ENCODE data around the gene TMEM272. TPM values are rescaled to one million over a fixed set of nuclear protein-coding genes. Genes with fewer than 3 reads are reported as not detected.

The TMEM272 gene
- total RNA-seq, 2 experiments from 2014 or later, result 0.23 to 0.29 TPM

GRCh38 chr13:51849145-51850101 is 4.4 kb upstream of the TMEM272 start:
- peak; percentile 54 for DNase-seq
- Mint-ChIP-seq H3K27me3 (ENCODE audit: low read depth) (peaks cover 10% of the 10 kb centered on the region), H3K27ac (no peak overlapping the region), H3K36me3 (ENCODE audit: low read depth) (no peaks in the 10 kb centered on the region), H3K9me3 (ENCODE audit: insufficient read depth) (no peaks in the 10 kb centered on the region), H3K4me3 (no peak overlapping the region), H3K4me1 (ENCODE audit: low read depth) (peaks cover 13% of the 10 kb centered on the region)
- ATAC-seq, result peak; percentile 77
- POLR2A ChIA-PET, result no interaction called here
- CTCF ChIA-PET, result interaction anchor here (0.7 to 2.8 kb wide), 18 partner anchors 10 to 172 kb away, joined by 3 to 34 read pairs (median 5); no protein-coding TSS in a partner anchor

- Mint-ChIP-seq H3K4me1 (ENCODE audit: low read depth) (peaks cover 13% of the 10 kb centered on the region), H3K4me3 (no peak overlapping the region), H3K9me3 (ENCODE audit: insufficient read depth) (no peaks in the 10 kb centered on the region), H3K27me3 (ENCODE audit: low read depth) (peaks cover 11% of the 10 kb centered on the region), H3K36me3 (ENCODE audit: low read depth) (no peaks in the 10 kb centered on the region), H3K27ac (no peak overlapping the region)
- ChIA-PET POLR2A (no interaction called here), CTCF (interaction anchor here (0.7 to 2.8 kb wide), 10 partner anchors 11 to 107 kb away, joined by 3 to 34 read pairs (median 5); no protein-coding TSS in a partner anchor)
- ATAC-seq (no peak), DNase-seq (no peak)
Measured at GRCh38 chr13:51848674-51849073, 3.7 kb upstream of the TMEM272 start.

GRCh38 chr13:51846756-51847155 is 1.8 kb upstream of the TMEM272 start:
- Mint-ChIP-seq H3K9me3 (ENCODE audit: insufficient read depth) (no peaks in the 10 kb centered on the region), H3K27me3 (ENCODE audit: low read depth) (peaks cover 14% of the 10 kb centered on the region), H3K36me3 (ENCODE audit: low read depth) (no peaks in the 10 kb centered on the region), H3K4me3 (no peak overlapping the region), H3K4me1 (ENCODE audit: low read depth) (peaks cover 13% of the 10 kb centered on the region), H3K27ac (no peak overlapping the region)
- ATAC-seq (no peak), DNase-seq (no peak)
- CTCF ChIA-PET, result interaction anchor here (1.0 to 3.1 kb wide), 3 partner anchors 18 to 32 kb away, joined by 3 to 25 read pairs (median 4); no protein-coding TSS in a partner anchor
- POLR2A ChIA-PET, result no interaction called here

GRCh38 chr13:51845574-51846318 is 769 bp upstream of the TMEM272 start:
- peaks cover 13% of the 10 kb centered on the region for H3K4me1 Mint-ChIP-seq (ENCODE audit: low read depth)
- H3K27ac Mint-ChIP-seq, result no peak overlapping the region
- CTCF ChIA-PET, result interaction anchor here (0.9 to 3.1 kb wide), 11 partner anchors 14 to 282 kb away, joined by 3 to 25 read pairs (median 5); partner anchors contain the start of gene CCDC70
- DNase-seq, result peak; percentile 12
- no peaks in the 10 kb centered on the region for H3K36me3 Mint-ChIP-seq (ENCODE audit: low read depth)
- POLR2A ChIA-PET, result interaction anchor here (0.5 kb wide), 1 partner anchor 89 kb away, joined by 3 read pairs; no protein-coding TSS in a partner anchor
- peaks cover 13% of the 10 kb centered on the region for H3K27me3 Mint-ChIP-seq (ENCODE audit: low read depth)
- H3K9me3 Mint-ChIP-seq (ENCODE audit: insufficient read depth), result no peaks in the 10 kb centered on the region
- H3K4me3 Mint-ChIP-seq, result no peak overlapping the region
- ATAC-seq, result no peak

GRCh38 chr13:51843529-51843928 is 1.4 kb downstream of the TMEM272 start:
- Mint-ChIP-seq H3K9me3 (ENCODE audit: insufficient read depth) (no peaks in the 10 kb centered on the region), H3K4me1 (ENCODE audit: low read depth) (peaks cover 9% of the 10 kb centered on the region), H3K27ac (no peak overlapping the region), H3K36me3 (ENCODE audit: low read depth) (no peaks in the 10 kb centered on the region), H3K27me3 (ENCODE audit: low read depth) (peaks cover 13% of the 10 kb centered on the region), H3K4me3 (no peak overlapping the region)
- ChIA-PET POLR2A (no interaction called here), CTCF (interaction anchor here (0.9 to 2.4 kb wide), 3 partner anchors 28 to 49 kb away, joined by 3 to 7 read pairs (median 6); no protein-coding TSS in a partner anchor)
- DNase-seq, result peak; percentile 14
- no peak for ATAC-seq

- DNase-seq (no peak), ATAC-seq (no peak)
- H3K9me3 Mint-ChIP-seq (ENCODE audit: insufficient read depth), result no peaks in the 10 kb centered on the region
- ChIA-PET POLR2A (no interaction called here), CTCF (interaction anchor here (0.8 to 1.9 kb wide), 4 partner anchors 9 to 358 kb away, joined by 3 to 9 read pairs (median 3); no protein-coding TSS in a partner anchor)
- H3K4me3 Mint-ChIP-seq, result no peak overlapping the region
- no peaks in the 10 kb centered on the region for H3K36me3 Mint-ChIP-seq (ENCODE audit: low read depth)
- peaks cover 21% of the 10 kb centered on the region for H3K4me1 Mint-ChIP-seq (ENCODE audit: low read depth)
- H3K27me3 Mint-ChIP-seq (ENCODE audit: low read depth), result peaks cover 13% of the 10 kb centered on the region
- no peak overlapping the region for H3K27ac Mint-ChIP-seq
Measured at GRCh38 chr13:51841732-51842131, 3.2 kb downstream of the TMEM272 start.

- ATAC-seq, result no peak
Measured at GRCh38 chr13:51840917-51841316, 4.1 kb downstream of the TMEM272 start.

GRCh38 chr13:51839711-51840540 is 5.1 kb downstream of the TMEM272 start:
- no peak overlapping the region for H3K4me3 Mint-ChIP-seq
- no peak overlapping the region for H3K27ac Mint-ChIP-seq
- ATAC-seq (no peak), DNase-seq (peak; percentile 16)
- H3K36me3 Mint-ChIP-seq (ENCODE audit: low read depth), result no peaks in the 10 kb centered on the region
- POLR2A ChIA-PET, result no interaction called here
- CTCF ChIA-PET, result interaction anchor here (1.1 to 9.4 kb wide), 2 partner anchors 22 to 26 kb away, joined by 3 to 251 read pairs; no protein-coding TSS in a partner anchor
- H3K9me3 Mint-ChIP-seq (ENCODE audit: insufficient read depth), result no peaks in the 10 kb centered on the region
- H3K27me3 Mint-ChIP-seq (ENCODE audit: low read depth), result peaks cover 13% of the 10 kb centered on the region
- H3K4me1 Mint-ChIP-seq (ENCODE audit: low read depth), result peaks cover 21% of the 10 kb centered on the region

More at GRCh38 chr13:51840917-51841316, 4.1 kb downstream of the TMEM272 start:
- Mint-ChIP-seq H3K4me1 (ENCODE audit: low read depth) (peaks cover 27% of the 10 kb centered on the region), H3K27me3 (ENCODE audit: low read depth) (peaks cover 13% of the 10 kb centered on the region), H3K36me3 (ENCODE audit: low read depth) (no peaks in the 10 kb centered on the region), H3K9me3 (ENCODE audit: insufficient read depth) (no peaks in the 10 kb centered on the region), H3K4me3 (no peak overlapping the region), H3K27ac (no peak overlapping the region)
- ChIA-PET CTCF (interaction anchor here (0.8 to 1.6 kb wide), 3 partner anchors 15 to 359 kb away, joined by 3 read pairs; no protein-coding TSS in a partner anchor), POLR2A (no interaction called here)
- peak; percentile 13 for DNase-seq

GRCh38 chr13:51838240-51838846 is 6.6 kb downstream of the TMEM272 start:
- ATAC-seq (no peak), DNase-seq (peak; percentile 12)
- H3K9me3 Mint-ChIP-seq (ENCODE audit: insufficient read depth), result no peaks in the 10 kb centered on the region
- H3K36me3 Mint-ChIP-seq (ENCODE audit: low read depth), result no peaks in the 10 kb centered on the region
- no peak overlapping the region for H3K27ac Mint-ChIP-seq
- H3K4me3 Mint-ChIP-seq, result no peak overlapping the region
- POLR2A ChIA-PET, result no interaction called here
- CTCF ChIA-PET, result interaction anchor here (0.9 to 9.4 kb wide), 5 partner anchors 12 to 552 kb away, joined by 3 to 251 read pairs (median 3); no protein-coding TSS in a partner anchor
- peaks cover 34% of the 10 kb centered on the region for H3K4me1 Mint-ChIP-seq (ENCODE audit: low read depth)
- H3K27me3 Mint-ChIP-seq (ENCODE audit: low read depth), result peaks cover 4% of the 10 kb centered on the region

- Mint-ChIP-seq H3K36me3 (ENCODE audit: low read depth) (no peaks in the 10 kb centered on the region), H3K4me3 (no peak overlapping the region), H3K9me3 (ENCODE audit: insufficient read depth) (no peaks in the 10 kb centered on the region), H3K4me1 (ENCODE audit: low read depth) (peaks cover 47% of the 10 kb centered on the region), H3K27ac (no peak overlapping the region), H3K27me3 (ENCODE audit: low read depth) (peaks cover 4% of the 10 kb centered on the region)
- DNase-seq (peak; percentile 19), ATAC-seq (no peak)
- POLR2A ChIA-PET, result no interaction called here
- CTCF ChIA-PET, result interaction anchor here (0.9 to 9.4 kb wide), 3 partner anchors 15 to 39 kb away, joined by 3 to 251 read pairs (median 3); no protein-coding TSS in a partner anchor
Measured at GRCh38 chr13:51837016-51837415, 8.0 kb downstream of the TMEM272 start.
